NCI-H2029 treated with DMSO at 0.1 percent for 48 hours (cell line): ENCODE measurements around the gene NTM.
"Not testable (repeated sequence)": the region's sequence is repeated elsewhere in the genome, so short reads cannot be mapped to it uniquely, and the experiment has no call there.

Experiments used
- DNase-seq: peaks from one replicate; lab custom pipeline; 2025; lab: John Stamatoyannopoulos, UW

NTM gene

DNA sequence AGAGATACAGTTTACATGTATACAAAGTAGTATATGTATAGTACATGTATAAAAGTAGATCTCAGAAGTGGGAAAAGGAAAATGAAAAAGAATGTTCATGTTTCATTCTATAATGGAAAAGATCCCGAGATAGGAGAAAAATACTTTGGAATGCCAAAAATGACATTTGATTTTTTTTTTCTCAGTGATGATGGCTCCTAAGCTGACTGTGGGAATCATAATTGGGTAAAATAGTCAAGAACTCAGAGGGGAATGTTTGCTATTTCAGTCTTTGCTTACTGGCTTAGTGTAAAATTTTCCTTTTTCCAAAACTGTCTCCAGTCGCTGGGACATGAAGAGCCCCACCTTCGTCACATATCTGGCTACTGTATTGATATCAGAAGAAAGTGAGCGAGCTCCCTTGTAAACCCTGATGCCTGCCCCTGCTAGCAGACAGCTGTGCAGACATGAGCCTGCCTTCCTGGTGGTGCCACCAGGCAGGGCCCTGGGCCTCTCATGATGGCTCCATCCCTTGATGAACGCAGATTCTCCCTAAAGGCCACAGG, 944.6 kb downstream of the NTM start:
- DNase-seq = no peak

DNA sequence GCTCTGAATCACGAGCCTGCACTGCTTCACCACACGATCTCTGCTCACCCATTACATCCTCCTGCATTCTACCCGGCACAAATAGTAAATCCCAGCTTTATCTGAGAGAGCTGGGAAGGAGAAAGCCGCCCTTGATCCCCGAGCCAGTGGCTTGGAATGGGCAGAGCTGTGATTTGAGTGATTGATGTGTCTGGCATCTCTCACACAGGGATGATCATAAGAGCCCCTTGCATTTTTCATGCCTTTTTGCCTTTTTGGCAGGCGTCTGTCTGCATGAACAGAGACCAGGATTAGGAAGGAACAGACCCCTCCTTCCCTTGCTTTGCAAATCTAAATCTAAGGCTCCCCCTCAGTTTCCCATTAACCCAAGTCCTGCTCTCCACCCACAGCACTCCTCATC, 945.3 kb downstream of the NTM start:
- DNase-seq = no peak

DNA sequence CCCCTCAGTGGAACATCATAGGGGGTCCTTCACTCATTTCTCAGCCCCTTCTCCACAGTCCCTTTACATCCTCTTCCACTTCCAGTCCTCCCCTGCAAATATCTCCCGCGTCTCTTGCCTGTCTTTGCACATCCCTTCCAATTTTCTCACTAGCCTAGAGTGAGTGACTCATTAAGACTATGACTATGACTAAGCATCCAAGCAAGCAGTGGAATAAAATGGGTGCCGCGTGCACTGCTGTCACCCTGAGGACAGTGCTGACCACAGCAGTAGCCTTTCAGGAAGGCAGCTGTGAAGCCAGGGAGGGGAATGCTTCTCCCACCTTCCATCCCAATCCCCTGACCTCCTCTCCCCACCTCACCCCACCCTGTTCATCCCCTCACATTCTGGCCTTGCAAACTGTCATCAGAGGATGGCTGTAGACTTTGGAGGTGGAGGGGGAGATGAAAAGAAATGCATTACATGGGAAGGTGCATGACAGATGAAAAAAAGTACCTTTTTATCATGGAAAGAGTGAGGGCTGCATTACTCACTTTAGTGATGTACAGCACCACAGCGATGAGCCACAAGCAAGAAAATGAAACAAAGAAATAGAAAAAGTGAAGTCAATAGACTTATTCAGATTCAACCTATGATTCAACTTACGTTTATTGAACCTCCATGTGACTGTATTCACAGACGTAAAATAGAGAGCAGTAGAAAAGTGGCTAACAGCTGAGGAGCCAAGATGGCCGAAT, 948.2 kb downstream of the NTM start:
- DNase-seq = no peak

DNA sequence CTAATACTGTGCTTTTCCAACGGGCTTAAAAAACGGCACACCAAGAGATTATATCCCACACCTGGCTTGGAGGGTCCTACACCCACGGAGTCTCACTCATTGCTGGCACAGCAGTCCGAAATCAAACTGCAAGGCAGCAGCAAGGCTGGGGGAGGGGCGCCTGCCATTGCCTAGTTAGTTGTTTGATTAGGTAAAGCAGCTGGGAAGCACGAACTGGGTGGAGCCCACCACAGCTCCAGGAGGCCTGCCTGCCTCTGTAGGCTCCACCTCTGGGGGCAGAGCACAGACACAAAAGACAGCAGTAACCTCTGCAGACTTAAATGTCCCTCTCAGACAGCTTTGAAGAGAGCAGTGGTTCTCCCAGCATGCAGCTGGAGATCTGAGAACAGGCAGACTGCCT, 949.0 kb downstream of the NTM start:
- not testable (repeated sequence) for DNase-seq

DNA sequence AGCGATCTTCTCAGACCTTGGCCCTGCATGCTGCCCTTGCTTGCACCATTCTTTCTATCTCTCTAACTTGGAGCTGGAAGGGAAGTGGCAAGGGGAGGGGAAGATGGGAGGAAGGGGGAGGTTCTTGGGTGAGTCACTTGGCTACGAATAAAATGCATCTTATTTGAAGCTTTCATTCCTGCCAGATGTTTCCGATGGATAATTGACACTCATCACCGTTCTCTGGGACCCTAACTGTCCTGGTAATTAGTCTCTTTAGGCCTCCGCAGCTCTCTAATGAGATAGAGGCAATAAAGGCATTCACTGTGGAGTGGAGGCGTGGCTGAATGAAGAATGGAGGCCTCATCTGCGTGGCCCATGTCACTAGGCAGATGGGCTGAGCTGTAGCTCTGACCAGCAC, 960.1 kb downstream of the NTM start:
- no peak for DNase-seq

DNA sequence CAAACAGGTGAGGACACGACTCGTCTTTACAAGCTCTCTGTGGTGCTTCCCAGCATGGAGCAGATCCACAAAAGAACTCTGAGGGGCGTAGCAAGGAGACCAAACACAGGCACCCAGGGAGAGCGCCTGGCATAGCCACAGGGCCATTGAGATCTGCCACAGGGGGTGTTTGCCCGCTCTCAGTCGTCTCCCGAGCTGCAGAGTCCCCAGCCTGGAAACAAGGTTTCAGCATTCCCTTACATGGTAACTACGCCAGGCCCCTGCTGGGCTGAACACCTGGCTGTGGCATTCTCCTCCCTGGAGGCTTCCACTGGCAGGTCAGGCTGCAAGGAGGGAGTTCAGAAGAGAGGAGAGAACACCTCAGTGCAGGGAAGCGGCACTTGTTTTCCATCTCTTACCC, 962.1 kb downstream of the NTM start:
- no peak for DNase-seq

DNA sequence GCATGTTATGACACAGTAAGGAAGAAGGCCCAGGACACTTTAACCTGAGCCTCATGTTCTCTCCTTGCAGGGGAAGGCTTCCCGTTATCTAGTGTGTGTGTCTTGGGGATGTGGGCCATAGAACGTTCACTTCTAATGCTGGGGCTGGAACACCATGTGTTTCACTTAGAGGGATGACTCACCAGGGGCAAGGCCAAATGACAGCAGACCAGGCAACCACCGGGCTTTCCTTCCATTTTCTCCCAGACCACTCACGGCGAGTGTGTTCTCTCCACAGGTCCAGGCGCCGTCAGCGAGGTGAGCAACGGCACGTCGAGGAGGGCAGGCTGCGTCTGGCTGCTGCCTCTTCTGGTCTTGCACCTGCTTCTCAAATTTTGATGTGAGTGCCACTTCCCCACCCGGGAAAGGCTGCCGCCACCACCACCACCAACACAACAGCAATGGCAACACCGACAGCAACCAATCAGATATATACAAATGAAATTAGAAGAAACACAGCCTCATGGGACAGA, 964.4 kb downstream of the NTM start:
- no peak for DNase-seq

DNA sequence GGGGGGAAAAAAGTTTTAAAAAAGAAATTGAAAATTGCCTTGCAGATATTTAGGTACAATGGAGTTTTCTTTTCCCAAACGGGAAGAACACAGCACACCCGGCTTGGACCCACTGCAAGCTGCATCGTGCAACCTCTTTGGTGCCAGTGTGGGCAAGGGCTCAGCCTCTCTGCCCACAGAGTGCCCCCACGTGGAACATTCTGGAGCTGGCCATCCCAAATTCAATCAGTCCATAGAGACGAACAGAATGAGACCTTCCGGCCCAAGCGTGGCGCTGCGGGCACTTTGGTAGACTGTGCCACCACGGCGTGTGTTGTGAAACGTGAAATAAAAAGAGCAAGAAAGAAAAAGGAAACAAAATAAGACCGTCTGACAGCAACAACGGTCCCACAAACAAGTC, 964.9 kb downstream of the NTM start:
- no peak for DNase-seq

DNA sequence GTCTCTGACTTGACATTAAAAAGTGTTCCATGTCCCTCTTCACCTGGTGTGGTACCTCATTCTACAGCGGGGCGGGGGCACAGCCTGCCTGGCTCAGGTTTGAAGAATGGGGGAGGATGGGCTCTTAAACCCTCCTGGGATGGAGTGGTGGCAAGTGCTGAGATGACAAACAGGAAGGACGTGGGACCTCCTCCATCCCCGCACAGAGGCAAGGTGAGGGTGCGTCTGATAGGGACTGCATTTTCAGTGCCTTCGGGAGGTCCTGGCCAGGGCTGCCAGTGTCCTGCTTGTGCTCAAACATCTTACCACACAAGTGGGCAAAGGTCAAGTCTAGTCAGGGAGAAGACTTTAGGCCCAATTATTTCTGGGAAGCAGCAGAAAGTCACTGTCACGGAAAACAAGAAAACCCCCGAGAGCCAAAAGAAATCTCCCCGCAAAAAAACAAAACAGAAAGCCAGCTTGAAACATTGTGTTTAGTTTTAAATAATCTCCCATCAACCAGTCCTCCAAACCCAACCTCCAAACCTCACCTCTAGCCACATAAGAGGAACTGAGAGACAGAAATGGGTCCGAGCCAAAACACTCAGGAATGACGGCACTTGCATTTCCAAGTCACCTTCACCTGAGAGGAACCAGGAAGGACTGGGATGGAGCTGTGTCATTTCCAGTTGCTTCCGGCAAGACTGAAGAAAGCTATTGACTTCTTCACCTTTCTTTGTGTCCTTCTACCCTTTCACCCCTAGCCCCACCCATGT, 966.5 kb downstream of the NTM start:
- DNase-seq = no peak

DNA sequence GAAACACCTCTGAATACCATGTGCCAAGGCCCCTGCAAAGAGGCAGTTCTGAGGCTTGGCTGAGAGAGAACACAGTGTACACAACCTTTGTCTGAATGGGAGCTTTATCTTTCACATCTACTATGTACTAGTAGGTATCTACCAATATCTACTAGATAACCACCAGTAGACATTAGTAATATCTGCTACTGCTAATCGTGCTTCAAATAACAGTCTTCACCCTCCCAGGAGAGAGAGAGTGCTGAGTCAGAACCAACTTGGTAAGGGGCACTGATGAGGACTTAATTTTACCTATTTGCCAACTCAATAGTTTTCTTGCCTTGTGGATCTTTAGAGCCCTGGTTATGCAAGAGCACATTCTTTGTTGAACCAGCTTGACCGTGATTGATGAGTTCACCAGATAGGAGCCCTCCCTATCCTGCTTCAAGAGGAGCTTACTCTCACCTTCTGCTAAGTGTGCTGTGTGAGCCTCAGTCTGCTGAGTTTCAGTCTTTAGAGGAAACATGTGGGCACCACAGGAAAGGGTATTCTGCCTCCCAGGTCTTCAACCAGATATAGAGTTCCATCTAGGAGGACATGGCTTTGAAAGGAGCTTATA, 967.5 kb downstream of the NTM start:
- DNase-seq = no peak

DNA sequence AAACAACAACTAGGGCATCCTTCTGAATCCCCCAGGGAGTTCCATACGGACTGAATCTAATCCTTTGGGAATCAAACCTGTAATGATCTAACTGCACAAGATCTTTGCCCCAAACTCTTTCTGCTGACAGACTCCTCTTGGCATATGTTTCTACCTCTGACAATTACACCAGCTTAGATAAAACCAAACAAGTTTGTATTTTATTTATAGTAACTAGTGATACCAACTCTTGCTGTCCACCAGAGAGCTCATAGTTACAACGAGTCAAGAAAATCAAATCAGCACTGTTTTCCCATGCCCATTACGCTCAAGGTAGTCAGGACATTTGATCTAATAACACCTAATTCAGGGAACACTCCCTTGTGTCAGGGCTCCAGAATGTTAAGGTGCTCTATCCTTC, 972.0 kb downstream of the NTM start:
- DNase-seq = no peak

DNA sequence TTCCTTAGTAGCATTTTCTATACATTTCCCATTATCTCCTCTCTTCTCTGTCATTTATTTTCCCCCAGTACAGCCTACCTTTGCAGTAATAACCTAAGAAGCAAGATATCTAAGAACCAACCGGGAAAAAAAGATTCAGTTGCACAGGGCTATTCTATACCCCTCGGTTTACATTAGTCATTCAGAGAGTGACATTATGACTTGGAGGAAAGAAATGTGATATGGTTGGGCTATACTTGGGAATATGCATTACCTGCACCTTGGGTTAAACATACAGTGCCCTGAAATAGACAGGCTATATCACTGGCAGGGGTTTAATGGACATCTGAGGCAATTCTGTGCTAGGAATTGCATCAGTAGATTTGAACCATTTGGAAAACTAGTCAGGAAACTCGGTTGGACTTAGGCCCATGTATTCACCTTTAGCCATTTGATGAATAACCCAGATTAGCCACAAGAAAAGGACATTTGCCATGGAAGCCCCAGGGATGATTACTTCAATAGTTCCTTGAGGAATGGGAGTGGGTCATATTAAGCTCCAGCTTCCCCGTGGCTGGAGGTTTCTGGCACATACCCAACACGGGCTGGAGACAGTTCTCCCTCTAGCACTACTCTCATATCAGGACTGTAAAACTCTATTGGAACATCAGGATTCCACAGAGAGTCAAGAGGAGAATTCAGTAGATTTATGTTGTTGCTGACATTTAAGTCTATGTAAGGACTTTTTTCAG, 973.2 kb downstream of the NTM start:
- no peak for DNase-seq

DNA sequence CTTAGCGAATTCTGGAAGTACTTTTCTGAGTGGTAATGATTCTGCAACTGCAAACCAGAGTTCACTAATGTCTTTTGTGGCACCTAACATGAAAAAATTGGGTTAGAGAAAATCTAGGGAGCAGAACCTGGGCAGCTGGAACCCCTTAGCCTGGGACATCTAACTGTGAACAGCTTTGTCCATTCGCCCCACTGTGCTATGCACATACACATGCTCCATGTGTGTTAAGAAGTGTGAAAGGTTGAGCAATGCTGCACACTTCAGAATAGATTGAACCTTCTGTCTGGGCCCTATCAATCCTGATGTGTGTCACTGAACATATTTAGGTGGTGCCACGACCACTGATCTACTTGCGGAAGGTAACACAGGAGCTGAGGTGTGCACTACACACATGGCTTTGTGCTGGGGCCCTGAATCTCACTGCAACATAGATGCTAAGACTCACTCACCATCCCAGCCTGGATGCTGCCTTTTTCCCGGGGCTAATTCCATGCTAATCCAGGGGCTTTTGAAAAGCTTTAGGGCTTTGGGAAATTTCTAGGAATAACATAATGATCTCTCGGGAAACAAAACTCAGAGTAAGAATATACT, 976.2 kb downstream of the NTM start:
- DNase-seq = no peak

DNA sequence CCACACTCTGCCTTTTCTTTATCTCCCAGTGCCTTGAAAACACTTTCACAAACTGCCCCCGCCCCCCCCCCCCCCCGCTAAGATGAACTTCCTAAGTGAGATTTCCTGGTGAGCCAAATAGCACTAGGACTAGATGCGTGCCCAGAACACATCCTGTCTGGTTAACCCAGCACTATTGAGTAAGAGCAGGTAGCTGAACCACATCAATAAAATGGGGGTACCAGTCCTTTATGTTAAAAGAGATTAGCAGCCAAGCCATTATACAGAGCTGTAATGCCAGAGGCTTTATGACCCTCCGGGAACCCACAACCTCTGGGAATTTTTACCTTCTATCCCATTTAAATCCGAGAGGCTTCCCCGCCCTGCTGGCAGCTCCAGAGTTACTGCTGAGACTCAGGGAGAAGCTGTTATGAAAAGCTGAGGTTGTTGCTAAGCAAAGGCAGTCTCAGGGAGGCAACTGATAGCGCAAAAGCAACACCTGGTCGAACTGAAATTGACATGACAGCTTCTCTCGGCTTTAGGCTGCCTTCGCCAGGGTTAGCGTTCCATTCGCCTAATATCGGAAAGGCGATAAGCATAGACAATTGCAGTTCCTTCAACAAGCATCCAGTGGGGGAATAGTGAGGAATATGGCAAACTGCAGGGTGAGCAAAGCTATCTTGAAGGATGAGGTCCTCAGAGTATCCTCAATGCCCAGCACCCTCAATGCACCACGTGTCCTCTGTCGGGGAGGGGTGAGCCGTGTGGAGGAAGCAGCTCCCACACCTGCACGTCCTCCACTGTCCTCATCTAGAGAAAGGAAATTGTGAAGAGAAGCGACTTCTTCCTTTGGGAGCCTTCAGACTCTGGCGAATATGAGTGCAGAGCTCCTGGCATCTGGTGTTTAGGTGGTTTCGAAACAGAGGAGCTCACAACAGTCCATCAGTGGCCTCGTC, 977.0 kb downstream of the NTM start:
- no peak for DNase-seq

DNA sequence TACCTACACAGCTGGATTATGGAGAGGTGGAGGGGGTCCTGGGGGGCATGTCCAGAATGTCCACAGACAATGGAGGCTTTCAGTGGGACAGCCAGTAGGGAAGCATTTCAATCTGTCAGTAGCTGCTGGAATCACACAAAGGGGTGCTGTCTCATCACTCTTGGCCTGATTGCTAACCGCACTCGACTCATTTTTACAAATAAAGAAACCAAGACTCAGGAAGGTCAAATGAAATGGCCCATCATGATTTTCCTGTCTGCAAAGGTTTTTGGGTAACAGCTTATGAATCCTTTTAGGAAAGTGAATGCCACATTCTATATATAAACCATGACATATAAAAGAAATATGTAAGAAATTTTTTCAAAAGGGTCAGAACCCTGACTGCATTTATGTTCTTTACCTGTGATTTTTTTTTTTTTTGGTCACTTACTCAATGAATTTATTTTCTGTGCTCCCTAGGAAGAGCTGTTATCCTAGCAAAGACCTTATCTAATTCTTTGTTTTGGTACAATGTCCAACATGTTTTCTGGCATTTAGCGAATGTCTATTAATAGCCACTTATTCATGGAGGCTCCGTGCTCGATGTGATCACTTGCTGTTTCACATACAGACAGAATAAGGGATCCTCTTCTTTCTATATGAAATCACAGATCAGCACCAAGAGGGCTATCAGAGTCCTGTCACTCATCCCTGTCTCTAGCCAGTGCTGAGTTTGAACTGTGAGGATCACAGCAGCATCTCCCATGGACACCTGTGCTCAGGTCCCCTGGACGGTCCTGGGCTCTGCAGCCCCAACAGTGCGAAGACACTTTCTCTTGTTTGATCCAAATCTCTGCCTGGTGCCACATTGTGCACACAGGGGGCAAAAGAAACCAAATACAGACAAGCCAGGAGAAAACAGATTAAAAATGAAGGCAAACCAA, 979.7 kb downstream of the NTM start:
- DNase-seq = no peak

DNA sequence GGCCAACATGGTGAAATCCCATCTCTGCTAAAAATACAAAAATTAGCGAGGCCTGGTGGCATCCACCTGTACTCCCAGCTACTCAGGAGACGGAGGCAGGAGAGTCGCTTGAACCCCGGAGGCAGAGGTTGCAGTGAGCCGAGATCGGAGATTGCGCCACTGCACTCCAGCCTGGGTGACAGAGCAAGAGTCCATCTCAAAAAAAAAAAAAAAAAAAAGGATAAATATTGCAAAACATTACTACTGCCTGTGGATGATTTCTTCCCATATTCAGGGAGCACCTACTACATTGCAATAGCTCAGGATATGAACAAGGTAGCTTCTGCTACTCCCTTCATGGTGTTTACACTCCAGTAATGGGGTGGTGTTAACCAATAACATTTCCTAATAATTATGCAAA, 980.6 kb downstream of the NTM start:
- no peak for DNase-seq

DNA sequence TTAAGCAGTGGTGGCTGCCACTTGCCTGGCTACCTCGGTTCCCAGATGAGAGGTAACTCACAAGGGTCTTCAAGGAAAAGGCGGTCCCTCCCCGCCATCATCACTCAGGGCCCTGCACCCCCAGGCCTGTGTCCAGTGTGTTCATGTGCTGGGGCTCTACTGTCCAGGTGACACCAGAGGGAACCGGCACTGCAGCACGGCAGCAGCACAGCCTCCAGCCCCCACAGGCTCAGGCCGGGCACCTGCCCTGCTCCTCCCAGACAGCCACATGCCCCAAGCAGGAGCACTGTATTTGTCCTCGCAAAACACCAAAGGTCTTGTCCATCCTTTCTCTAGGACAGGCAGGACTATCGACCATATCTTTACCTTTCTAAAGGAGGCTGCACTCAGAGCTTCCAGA, 982.1 kb downstream of the NTM start:
- no peak for DNase-seq

DNA sequence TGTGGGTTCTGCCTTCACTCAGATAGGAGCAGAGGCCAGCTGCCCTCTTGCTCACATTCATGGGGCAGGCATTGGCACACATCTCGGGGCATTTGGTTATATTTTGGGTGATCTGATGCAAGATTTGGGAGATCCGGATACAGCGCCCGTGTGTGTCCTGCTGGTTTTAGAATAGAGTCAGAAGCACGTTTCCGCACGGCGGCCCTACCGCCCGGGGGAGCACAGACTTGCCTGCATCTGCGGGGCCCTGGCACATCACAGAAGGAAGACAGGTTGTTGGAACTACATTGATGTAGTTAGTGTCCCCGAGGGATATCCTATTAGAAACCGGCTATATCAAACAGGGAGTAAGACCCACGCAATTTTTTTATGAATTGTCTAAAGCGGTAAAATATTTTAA, 982.8 kb downstream of the NTM start:
- no peak for DNase-seq

DNA sequence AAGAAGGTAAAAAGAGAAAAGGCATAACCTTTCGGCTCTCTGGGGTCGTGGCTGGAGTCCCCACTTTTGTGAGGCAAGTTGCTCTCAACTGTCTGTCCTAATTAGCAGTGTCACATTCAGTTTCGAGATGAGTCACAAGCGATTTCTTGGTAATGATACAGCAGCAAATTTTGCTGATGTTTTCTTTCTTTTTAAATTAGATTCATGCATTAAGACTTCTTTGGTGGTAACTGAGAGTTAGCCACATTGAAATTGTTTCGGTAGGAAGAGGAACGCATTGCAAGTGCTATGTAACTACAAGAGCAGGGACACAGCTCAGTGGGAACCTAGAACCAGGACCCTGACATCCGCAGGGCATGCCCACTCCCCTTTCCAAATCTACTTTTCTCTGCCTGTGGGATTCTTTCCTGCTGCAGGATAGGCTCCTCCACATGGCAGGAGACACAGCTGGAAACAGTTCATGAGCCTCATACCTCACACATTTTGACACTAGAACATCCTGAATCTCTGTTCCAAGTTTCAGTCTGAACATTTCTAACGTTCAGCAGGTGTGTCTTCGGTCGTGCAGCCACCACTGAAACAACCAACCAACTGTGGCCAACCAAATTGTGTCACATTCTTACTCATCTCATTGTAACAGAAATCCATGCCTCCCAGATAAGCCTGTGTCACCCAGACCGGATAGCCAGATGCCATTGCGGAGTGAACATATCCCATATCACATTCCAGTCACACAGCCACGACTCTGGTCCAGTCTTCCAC, 987.6 kb downstream of the NTM start:
- DNase-seq = no peak
